ENCODE results near the gene PRR29.

Gene PRR29

DNA sequence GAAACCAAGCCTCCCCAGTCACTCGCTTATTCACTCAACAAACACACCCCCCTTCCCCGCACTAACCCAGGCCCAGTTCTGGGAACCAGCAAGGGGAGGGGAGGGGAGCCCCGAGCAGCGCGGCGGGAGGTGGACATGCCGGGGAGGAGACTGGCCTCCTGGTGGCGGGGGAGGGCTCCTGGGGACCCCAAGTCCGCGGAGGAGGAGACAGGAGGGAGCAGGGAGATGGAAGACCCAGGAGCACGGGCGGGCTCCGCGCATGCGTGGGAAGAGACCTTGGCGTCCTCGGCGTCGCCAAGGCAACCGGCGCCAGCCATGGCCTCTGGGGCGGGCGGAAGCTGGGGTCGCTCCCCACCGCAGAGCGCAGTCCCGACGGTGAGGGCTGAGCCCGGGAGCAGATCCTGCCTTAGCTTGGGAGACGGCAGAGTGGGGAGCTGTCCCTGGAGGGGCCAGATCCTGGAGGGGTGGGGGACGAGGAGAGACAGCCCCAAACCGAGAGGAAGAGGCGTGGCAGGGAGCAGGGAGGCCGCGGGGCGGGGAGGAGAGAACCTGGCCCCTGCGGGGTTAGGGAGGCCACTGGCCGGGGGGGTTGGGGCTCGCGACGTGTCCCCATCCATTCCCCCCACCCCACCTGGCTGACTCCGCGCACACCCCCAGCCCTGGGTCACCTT is at the start of gene PRR29:
PRR29 (plus strand) TSS at position 302 of the 671 bp plus-strand sequence; CDS start at position 316, 14 bp downstream.
- DNase-seq: peak; percentile 89

DNA sequence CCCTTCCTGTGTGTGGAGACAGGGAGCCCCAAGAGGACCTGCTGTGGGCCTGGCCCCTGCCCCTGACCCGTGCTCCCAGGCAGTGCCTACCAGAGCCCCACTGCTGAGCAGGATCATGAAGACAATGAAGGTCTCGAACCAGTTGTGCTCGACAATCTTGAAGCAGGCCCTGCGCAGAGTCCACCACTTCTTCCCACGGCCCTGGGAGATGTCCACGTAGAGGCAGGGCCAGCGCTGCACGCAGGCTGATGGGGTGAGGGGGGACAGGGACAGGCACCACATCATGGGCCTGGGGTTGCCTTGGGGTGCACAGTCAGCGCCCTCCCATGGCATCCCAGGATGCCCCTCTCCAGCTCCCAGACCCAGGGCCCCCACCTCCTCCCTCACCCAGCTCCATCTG is 49.6 kb upstream of the PRR29 start:
- no peak for DNase-seq

DNA sequence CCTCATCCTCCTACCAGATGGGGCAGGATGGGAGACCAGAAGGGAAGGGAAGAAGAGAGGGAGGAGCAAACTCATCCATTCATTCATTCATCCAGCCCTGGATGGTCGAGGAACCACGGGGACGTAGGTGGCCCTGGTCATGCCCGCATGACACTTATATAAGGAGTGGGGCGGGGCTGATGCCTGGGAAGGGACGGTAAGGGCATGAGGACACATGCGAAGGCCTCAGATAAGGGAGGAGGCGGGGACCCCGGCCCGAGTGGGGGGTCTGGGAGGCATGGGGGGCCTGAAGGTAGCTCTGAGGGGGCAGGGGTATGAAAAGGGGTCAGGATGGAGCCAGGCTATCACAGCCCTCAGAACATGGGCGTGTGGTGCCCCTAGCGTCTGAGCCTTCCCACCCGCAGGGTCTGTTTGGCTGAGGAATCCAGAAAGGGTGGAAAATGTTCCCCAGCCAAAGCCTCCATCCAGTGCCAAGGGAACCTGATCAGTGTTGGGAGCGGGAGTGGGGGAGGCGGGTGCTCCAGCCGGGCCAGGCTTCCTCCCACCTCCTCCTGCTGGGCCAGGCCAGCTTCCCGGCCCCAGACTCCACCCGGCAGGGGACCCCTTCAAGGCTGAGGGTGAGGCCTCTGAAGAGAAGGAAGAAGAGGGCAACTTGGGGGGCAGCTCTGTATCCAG is 48.4 kb upstream of the PRR29 start:
- no peak for DNase-seq

- peak; percentile 39 for DNase-seq
Measured at GRCh38 chr17:63950940-63951907, 46.9 kb upstream of the PRR29 start.

DNA sequence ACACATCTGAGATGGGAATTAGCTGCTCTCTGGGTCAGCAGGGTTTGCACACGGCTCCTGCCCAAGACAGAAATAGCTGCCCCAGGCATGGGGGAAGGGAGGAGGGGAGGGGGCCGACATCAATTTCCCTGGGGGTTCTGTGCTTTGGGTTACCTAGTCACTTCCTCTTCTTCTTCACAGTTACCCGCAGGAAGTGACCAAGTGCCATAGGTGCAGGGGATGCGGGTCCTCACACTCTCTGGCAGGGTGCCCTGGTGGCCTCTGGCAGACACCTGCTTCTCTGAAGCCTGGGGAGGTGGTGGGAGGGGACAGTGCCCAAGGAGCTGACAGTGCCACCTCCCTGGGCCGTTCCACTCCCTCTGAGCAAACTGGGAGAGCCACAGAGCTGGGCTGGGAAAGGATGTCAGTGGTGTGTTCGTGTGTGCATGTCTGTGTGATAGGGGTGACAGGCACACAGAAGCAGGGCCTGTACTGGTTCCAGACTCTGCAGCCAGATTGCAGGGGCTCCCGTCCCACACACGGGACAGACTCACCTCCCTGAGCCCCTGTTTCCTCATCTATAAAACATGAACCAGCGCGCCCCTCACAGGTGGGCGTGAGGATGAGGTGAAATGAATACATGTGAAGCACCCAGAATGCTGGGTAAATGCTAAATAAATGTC is 43.6 kb upstream of the PRR29 start:
- peak; percentile 57 for DNase-seq

- no peak for DNase-seq
Measured at GRCh38 chr17:63955232-63955631, 42.9 kb upstream of the PRR29 start.

DNA sequence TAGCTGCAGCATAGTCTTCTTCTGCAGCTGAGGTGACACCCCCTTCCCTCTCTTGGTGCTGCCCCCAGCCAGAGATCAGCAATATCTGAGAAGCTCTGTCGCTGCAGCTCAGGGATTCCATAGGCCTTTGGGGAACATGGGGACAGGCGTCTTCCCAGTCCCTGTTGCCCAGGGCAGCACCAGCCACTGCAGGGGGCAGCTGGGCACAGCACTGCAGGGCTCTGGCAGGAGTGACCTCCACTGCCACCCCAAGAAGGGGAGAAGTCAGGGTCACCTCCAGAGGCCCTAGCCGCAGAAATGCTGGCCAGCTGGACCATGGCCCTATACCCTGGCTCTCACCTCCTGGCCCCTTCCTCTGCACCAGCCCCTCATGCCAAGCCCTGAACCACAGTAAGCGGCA is 42.4 kb upstream of the PRR29 start:
- DNase-seq: no peak

- no peak for DNase-seq
Measured at GRCh38 chr17:63956296-63956920, 41.7 kb upstream of the PRR29 start.

GRCh38 chr17:63960006-63960405 is 38.1 kb upstream of the PRR29 start:
- peak; percentile 65 for DNase-seq

DNA sequence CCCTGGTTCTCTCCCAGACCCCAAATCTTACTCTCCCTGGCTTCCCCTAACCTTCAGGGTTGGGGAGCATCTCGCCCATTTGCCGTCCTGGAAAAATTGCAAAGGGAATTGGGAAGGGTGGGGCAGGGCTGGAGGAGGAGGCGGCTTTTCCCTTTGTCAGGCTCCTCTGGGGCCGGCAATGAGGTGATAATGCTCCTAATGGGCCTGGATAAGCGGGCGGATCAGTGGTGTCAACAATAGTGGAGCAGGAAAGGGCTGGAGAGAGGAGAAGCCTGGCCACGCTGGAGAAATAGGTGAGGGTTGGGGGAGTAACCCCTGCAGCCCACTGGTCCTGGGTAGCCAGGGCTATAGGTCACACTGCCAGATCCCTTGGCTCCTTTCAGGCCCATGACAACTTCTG is 37.7 kb upstream of the PRR29 start:
- peak; percentile 53 for DNase-seq

DNA sequence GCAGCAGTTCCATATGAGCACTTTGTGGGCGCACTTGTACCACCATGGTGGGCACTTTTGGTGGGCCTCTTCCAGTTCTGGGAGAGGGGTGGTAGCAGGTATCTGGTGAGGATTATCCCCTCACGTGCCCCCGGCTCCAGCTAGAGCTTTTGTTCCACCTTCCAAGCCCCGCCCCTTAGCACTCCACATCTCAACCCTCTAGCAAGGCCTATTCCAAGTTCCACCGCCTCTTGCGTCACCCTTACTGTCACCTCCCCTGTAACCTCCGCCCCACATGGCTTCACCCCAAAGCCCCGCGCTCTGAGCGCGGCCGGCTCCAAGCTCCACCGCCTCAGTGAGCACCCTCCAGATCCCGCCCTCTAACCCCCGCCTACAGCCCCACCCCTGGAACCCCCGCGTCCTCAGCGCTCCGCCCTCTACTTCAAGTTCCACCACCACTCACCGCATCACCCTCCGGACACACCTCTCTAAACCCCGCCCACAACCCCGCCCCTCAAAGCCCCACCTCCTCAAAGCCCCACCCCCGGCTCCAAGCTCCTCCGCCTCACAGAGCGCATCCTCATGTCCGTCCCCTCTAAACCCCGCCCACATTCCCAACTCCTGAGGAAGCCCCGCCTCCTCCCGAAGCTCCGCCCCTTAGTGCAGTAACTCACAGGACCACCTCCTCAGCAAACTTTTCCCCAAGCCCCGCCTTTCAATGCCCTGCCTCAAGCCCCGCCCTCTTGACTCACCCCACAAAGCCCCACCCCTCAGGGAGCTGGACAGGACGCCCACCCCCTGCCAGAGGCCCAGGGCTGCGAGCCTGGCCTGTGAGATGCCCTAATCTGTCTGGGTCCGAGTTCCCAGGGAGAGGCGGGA is 36.6 kb upstream of the PRR29 start:
- peak; percentile 92 for DNase-seq

DNA sequence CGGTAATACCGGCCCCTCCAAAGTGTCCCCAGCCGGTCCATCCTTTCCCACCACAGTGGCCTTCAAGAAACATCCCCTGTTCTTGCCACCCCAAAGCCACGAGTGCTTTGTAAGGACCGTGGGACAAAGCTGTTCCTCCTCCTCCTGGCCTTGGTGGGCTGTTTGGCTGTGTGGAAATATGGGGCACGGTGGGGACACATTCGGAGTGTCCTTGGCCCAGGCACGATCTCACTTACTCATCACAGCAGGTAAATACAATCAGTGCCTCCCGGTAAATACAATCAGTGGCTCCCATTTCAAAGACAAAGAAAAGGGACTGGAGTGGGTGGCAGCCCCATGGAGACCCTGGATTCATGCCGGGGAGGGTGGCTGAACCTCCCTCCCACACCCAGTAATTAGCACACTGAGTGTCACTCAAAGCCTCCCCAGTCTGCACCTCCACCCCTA is 35.8 kb upstream of the PRR29 start:
- peak; percentile 87 for DNase-seq

- no peak for DNase-seq
Measured at GRCh38 chr17:63963123-63963522, 35.0 kb upstream of the PRR29 start.

DNA sequence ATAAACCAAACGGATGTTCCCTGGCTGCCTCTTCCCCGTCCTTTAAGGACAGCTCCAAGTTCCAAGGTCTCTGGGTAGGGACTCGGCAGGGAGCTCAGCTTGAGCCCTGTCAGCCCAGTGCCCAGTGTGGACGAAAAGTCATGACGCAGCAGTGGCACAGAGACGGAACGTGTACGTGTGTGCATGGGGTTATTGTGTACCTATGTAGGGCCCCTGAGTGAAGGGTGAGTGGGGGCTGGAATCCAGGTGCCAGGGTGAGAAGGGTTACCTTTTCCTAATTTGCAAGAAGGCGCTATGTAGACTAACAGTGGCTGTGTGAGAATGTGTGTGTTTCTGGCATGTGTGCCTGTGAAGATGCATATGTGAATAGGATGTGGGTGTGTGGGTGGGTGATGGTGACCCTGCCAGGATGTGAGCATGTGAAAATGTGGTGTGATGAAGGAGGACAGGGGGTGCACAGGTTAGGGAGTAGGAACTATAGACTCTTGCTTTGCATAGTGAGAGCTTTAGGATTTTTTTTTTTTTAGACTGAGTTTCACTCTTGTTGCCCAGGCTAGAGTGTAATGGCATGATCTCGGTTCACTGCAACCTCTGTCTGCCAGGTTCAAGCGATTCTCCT is 31.4 kb upstream of the PRR29 start:
- no peak for DNase-seq

- DNase-seq: no peak
Measured at GRCh38 chr17:63967953-63968352, 30.2 kb upstream of the PRR29 start.

GRCh38 chr17:63969278-63969677 is 28.9 kb upstream of the PRR29 start:
- no peak for DNase-seq

GRCh38 chr17:63972796-63973195 is 25.4 kb upstream of the PRR29 start, which contains the start of gene SCN4A:
Gene SCN4A (minus strand): TSS chr17:63972918. CDS start chr17:63972841, 77 bp downstream.
- no peak for DNase-seq

GRCh38 chr17:63973247-63973646 is 24.9 kb upstream of the PRR29 start:
- no peak for DNase-seq

DNA sequence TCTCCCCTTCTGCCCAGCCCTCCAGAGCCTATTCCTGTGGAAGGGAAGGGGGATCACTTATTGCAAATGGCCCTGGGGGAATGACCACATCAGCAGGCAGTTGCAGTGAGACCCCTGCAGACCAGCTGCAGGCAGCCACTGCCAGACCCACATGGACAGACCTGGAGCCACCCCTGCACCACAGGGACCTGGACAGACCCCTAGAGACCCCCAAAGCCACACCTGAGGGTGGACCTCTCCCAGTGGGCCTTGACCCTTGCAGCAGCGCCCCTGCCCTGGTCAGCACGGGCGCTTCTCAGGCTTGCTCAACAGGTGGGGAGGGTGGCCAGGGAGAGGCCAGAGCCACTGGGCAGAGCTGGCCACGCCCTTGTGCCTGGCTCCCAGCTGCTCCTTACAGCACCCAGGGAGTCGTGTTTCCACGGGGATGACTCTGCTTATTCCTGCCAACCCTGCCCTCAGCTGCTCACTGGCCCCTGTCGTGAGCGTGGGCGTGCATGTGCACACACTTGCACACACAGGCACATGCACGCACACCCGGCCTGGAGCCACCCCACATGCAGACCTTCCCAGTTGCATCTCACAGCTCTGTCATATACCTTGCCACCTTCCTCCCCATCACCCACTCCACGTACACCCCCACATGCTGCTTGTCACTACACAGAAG is 24.1 kb upstream of the PRR29 start:
- DNase-seq: peak; percentile 40

GRCh38 chr17:63974594-63975192 is 23.5 kb upstream of the PRR29 start:
- no peak for DNase-seq

All from NCI-H69 (cell line).